CD14-positive monocyte (primary cell): ENCODE measurements around the gene RASA2. TPM values are rescaled to one million over a fixed set of nuclear protein-coding genes. Genes with fewer than 3 reads are reported as not detected.

Experiments used
- DNase-seq, 3 donors: peaks; one replicate each; pipeline ENCODE4 v3.0.0-alpha.2; 2011 to 2022
- H2AFZ ChIP-seq: 2 replicates; pipeline ENCODE4 v1.6.0; 2012; ENCODE audit warnings: mild to moderate bottlenecking, low read depth, low read length, inconsistent platforms; ENCODE audit not compliant: insufficient read depth, poor library complexity, severe bottlenecking
- H3K27ac ChIP-seq, 2 donors: 1 replicate in 1 of 2; 2 replicates in 1 of 2; pipeline ENCODE4 v1.5.1; 2012 to 2013; ENCODE audit warnings: low read length in 2 of 2, control low read depth in 1 of 2, inconsistent platforms in 1 of 2, low read depth in 1 of 2, mild to moderate bottlenecking in 1 of 2
- H3K27me3 ChIP-seq, 2 donors: one replicate each; pipeline versions ENCODE4 v1.6.0 to v1.6.1; 2011 to 2013; ENCODE audit warnings: low read length in 2 of 2; ENCODE audit not compliant: control insufficient read depth in 2 of 2, insufficient read depth in 2 of 2
- H3K36me3 ChIP-seq, 2 donors: replicated peaks in 1 of 2; 1 replicate in 1 of 2; 2 replicates in 1 of 2; pipeline versions ENCODE4 v1.5.1 to v1.6.1; 2012 to 2013; ENCODE audit warnings: low read length in 2 of 2, control low read depth in 1 of 2, inconsistent platforms in 1 of 2, mild to moderate bottlenecking in 1 of 2; ENCODE audit not compliant: insufficient read depth in 2 of 2, control insufficient read depth in 1 of 2
- H3K4me1 ChIP-seq, 2 donors: 1 replicate in 1 of 2; 2 replicates in 1 of 2; pipeline versions ENCODE4 v1.5.1 to v1.6.1; 2012 to 2013; ENCODE audit warnings: low read length in 2 of 2, control low read depth in 1 of 2, inconsistent platforms in 1 of 2, mild to moderate bottlenecking in 1 of 2, moderate library complexity in 1 of 2; ENCODE audit not compliant: insufficient read depth in 2 of 2, control insufficient read depth in 1 of 2
- H3K4me2 ChIP-seq: replicated peaks from 2 replicates; pipeline ENCODE3; 2012; ENCODE audit warnings: low read length, moderate library complexity, mild to moderate bottlenecking; ENCODE audit not compliant: poor library complexity, severe bottlenecking; ENCODE audit errors: extremely low read depth
- H3K4me3 ChIP-seq, 3 experiments: fragments of 200-600 bp in 1 of 3; sonication (generic) in 1 of 3; replicated peaks in 1 of 3; 1 replicate in 2 of 3; 2 replicates in 1 of 3; pipeline ENCODE4 v1.5.1; 2011 to 2013; ENCODE audit warnings: low read length in 3 of 3, mild to moderate bottlenecking in 3 of 3, control low read depth in 2 of 3, low read depth in 2 of 3, inconsistent platforms in 1 of 3, moderate library complexity in 1 of 3
- H3K79me2 ChIP-seq: 2 replicates; pipeline ENCODE4 v1.6.0; 2012; ENCODE audit warnings: mild to moderate bottlenecking, control low read depth, inconsistent platforms, low read length, moderate library complexity; ENCODE audit not compliant: insufficient read depth
- H3K9ac ChIP-seq: 2 replicates; pipeline ENCODE4 v1.6.0; 2017; ENCODE audit warnings: low read length, mild to moderate bottlenecking; ENCODE audit not compliant: insufficient read depth, poor library complexity, severe bottlenecking
- H3K9me3 ChIP-seq, 2 donors: replicated peaks in 1 of 2; 1 replicate in 1 of 2; 2 replicates in 1 of 2; pipeline versions ENCODE4 v1.5.1 to v1.6.1; 2012 to 2013; ENCODE audit warnings: low read length in 2 of 2, control low read depth in 1 of 2; ENCODE audit not compliant: control insufficient read depth in 1 of 2, insufficient read depth in 1 of 2
- H4K20me1 ChIP-seq: 2 replicates; pipeline ENCODE4 v1.6.0; 2012; ENCODE audit warnings: mild to moderate bottlenecking, low read length, control low read depth, moderate library complexity; ENCODE audit not compliant: insufficient read depth
- H3K27ac Mint-ChIP-seq, 7 donors: one replicate each; pipeline ENCODE4 v1.8.0; 2020; ENCODE audit warnings: mild to moderate bottlenecking in 7 of 7, mixed read lengths in 7 of 7, moderate library complexity in 6 of 7, inconsistent platforms in 2 of 7
- H3K27me3 Mint-ChIP-seq, 3 donors: one replicate each; pipeline ENCODE4 v1.8.0; 2021 to 2022; ENCODE audit warnings: low read depth in 3 of 3, mild to moderate bottlenecking in 3 of 3, mixed read lengths in 3 of 3, moderate library complexity in 3 of 3, inconsistent platforms in 1 of 3
- H3K36me3 Mint-ChIP-seq, 2 donors: one replicate each; pipeline ENCODE4 v1.8.0; 2020; ENCODE audit warnings: mixed read lengths in 2 of 2, inconsistent platforms in 1 of 2, mild to moderate bottlenecking in 1 of 2
- H3K4me1 Mint-ChIP-seq: one replicate; pipeline ENCODE4 v1.8.0; 2020; ENCODE audit warnings: mild to moderate bottlenecking, mixed read lengths
- H3K4me3 Mint-ChIP-seq, 2 donors: one replicate each; pipeline ENCODE4 v1.8.0; 2020; ENCODE audit warnings: mild to moderate bottlenecking in 2 of 2, mixed read lengths in 2 of 2, moderate library complexity in 1 of 2
- H3K9me3 Mint-ChIP-seq, 7 donors: one replicate each; pipeline ENCODE4 v1.8.0; 2020 to 2022; ENCODE audit warnings: mixed read lengths in 7 of 7, mild to moderate bottlenecking in 6 of 7, moderate library complexity in 6 of 7, inconsistent platforms in 2 of 7
- WGBS: methylation state at CpG from one replicate; pipeline ENCODE4 v1.1.5; 2013; ENCODE audit warnings: missing lambda C conversion rate; ENCODE audit not compliant: insufficient coverage; 5-methylcytosine and 5-hydroxymethylcytosine counted together
- intact Hi-C, 2 donors: fragments of 100-400 bp; cut with micrococcal nuclease; formaldehyde crosslinking; loops; one replicate each; pipeline versions ENCODE4 v1.15.0 to v1.15.1; 2023
- polyA plus RNA-seq, 3 donors: library from polyadenylated mRNA; depleted of rRNA in 1 of 3; unstranded in 2 of 3; stranded (reverse) in 1 of 3; fragments of 300-500 nt in 2 of 3; fragments of >200 nt in 1 of 3; fragmentation: Illumina TruSeq in 2 of 3; gene quantifications; 1 replicate in 2 of 3; 2 replicates in 1 of 3; pipeline ENCODE4 v1.2.3, GENCODE V29; 2012 to 2021
- TF ChIP-seq, protein P1 (sequence below): fragments of 200-600 bp; IDR thresholded peaks from one replicate; pipeline ENCODE4 v1.8.0; 2022; ENCODE audit warnings: antibody characterized with exemption, mild to moderate bottlenecking

RASA2 gene
- polyA plus RNA-seq, 3 donors, result 7.0 to 13.5 (median 8.8) TPM

DNA sequence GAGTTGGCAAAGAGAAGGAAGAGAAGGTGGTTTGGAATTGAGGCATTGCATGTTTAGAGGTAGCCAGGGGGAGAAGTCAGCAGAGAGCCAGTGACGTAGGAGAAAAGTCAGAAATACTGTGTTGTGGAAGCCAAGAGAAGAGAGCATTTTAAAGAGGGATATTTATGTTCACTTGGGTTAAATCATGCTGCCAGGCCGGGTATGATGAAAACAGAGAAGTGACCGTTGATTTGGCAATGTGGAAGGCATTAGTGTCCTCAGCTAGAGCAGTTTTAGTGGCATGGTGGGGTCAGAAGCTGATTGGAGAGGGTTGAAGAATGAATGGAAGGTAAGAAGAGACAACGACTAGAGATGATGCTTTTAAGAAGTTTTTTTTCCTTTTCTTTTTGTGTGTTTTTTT, 24.5 kb downstream of the RASA2 start:
- no peak overlapping the region for H3K4me3 Mint-ChIP-seq
- H3K9me3 Mint-ChIP-seq, result peaks cover 0 to 10% (median 2%) of the 10 kb centered on the region in 7 donors
- H3K36me3 ChIP-seq, result peaks cover 21 to 26% of the 10 kb centered on the region in 2 donors
- H3K27ac Mint-ChIP-seq, result peak overlapping the region; percentile 13 to 83 (median 60)
- H3K4me1 Mint-ChIP-seq, result peaks cover 30% of the 10 kb centered on the region
- H3K27me3 Mint-ChIP-seq, result no peaks in the 10 kb centered on the region
- H3K4me1 ChIP-seq, result peaks cover 24% of the 10 kb centered on the region in 2 donors
- no peaks in the 10 kb centered on the region for H3K27me3 ChIP-seq
- WGBS, result 30% methylated on average over 4 of the region's 4 CpGs
- H3K79me2 ChIP-seq, result peaks cover 54% of the 10 kb centered on the region
- no peaks in the 10 kb centered on the region for H3K9me3 ChIP-seq
- DNase-seq, result peak; percentile 33 to 47 (median 35)
- H3K9ac ChIP-seq, result no peak overlapping the region
- intact Hi-C loops, result no loop called here
- peak overlapping the region in 1 of 2 donors; percentile 5 for H3K27ac ChIP-seq
- H3K36me3 Mint-ChIP-seq, result peaks cover 29 to 46% of the 10 kb centered on the region in 2 donors
- H3K4me3 ChIP-seq, result no peak overlapping the region
- peaks cover 50% of the 10 kb centered on the region for H4K20me1 ChIP-seq
- H3K4me2 ChIP-seq, result peak overlapping the region; percentile 16
- TF ChIP-seq, protein P1, sequence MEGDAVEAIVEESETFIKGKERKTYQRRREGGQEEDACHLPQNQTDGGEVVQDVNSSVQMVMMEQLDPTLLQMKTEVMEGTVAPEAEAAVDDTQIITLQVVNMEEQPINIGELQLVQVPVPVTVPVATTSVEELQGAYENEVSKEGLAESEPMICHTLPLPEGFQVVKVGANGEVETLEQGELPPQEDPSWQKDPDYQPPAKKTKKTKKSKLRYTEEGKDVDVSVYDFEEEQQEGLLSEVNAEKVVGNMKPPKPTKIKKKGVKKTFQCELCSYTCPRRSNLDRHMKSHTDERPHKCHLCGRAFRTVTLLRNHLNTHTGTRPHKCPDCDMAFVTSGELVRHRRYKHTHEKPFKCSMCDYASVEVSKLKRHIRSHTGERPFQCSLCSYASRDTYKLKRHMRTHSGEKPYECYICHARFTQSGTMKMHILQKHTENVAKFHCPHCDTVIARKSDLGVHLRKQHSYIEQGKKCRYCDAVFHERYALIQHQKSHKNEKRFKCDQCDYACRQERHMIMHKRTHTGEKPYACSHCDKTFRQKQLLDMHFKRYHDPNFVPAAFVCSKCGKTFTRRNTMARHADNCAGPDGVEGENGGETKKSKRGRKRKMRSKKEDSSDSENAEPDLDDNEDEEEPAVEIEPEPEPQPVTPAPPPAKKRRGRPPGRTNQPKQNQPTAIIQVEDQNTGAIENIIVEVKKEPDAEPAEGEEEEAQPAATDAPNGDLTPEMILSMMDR, result no peak
- no peak overlapping the region for H2AFZ ChIP-seq

DNA sequence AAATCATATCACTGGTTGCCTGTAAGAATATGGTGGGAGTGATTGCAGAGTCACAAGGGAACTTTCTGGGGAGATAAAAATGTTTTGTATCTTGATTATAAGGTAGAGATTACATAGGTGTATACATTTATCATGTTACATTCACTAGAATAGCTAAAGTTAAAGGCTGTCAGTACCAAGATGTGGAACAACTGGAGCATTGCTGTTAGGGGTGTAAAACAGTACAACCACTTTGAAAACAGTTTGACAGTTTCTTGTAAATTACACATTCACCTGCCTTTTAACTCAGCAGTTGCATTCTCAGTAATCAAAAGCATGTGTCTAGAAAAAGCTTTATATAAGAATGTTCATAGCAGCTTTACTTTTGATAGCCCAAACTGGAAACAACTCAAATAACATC, 27.6 kb downstream of the RASA2 start:
- H3K4me1 Mint-ChIP-seq, result peaks cover 24% of the 10 kb centered on the region
- H3K4me2 ChIP-seq, result no peak overlapping the region
- no peak overlapping the region for H3K4me3 Mint-ChIP-seq
- intact Hi-C loops, result no loop called here
- peaks cover 7 to 10% of the 10 kb centered on the region in 2 donors for H3K9me3 ChIP-seq
- peaks cover 8 to 15% (median 13%) of the 10 kb centered on the region in 7 donors for H3K9me3 Mint-ChIP-seq
- H3K36me3 Mint-ChIP-seq, result peaks cover 47 to 71% of the 10 kb centered on the region in 2 donors
- H3K4me3 ChIP-seq, result no peak overlapping the region
- H3K79me2 ChIP-seq, result peaks cover 25% of the 10 kb centered on the region
- H3K27ac Mint-ChIP-seq, result no peak overlapping the region
- no peaks in the 10 kb centered on the region for H3K27me3 ChIP-seq
- H3K9ac ChIP-seq, result no peak overlapping the region
- no peak for DNase-seq
- TF ChIP-seq, protein P1, result no peak
- no peak overlapping the region for H3K27ac ChIP-seq
- H3K36me3 ChIP-seq, result peaks cover 47 to 54% of the 10 kb centered on the region in 2 donors
- peaks cover 22 to 24% of the 10 kb centered on the region in 2 donors for H3K4me1 ChIP-seq
- H2AFZ ChIP-seq, result no peak overlapping the region
- no peaks in the 10 kb centered on the region for H3K27me3 Mint-ChIP-seq
- H4K20me1 ChIP-seq, result peaks cover 28% of the 10 kb centered on the region
